MM.1S (cell line): ENCODE measurements around the gene ZNF224.
"Not testable (repeated sequence)": the region's sequence is repeated elsewhere in the genome, so short reads cannot be mapped to it uniquely, and the experiment has no call there.

Experiments
- DNase-seq: peaks from one replicate; pipeline ENCODE4 v3.0.0-alpha.2; 2015
- H2AFZ ChIP-seq: fragments of 300-600 bp; sonication (generic); 2 replicates; pipeline ENCODE4 v1.6.0; 2016; ENCODE audit warnings: antibody characterized with exemption, low read length
- H3F3A ChIP-seq: fragments of 300-600 bp; sonication (generic); 2 replicates; pipeline ENCODE4 v1.6.1; 2016; ENCODE audit warnings: mild to moderate bottlenecking, antibody characterized with exemption, low read length, moderate library complexity, mixed read lengths; ENCODE audit not compliant: insufficient read depth
- H3K27ac ChIP-seq: fragments of 300-600 bp; sonication (generic); 2 replicates; pipeline ENCODE4 v1.5.1; 2016; ENCODE audit warnings: mild to moderate bottlenecking, low read length
- H3K27me3 ChIP-seq: fragments of 300-600 bp; sonication (generic); replicated peaks from 2 replicates; pipeline ENCODE4 v1.6.0; 2016; ENCODE audit warnings: low read length; ENCODE audit not compliant: insufficient read depth
- H3K36me3 ChIP-seq: fragments of 300-600 bp; sonication (generic); replicated peaks from 2 replicates; pipeline ENCODE4 v1.6.1; 2016; ENCODE audit warnings: mild to moderate bottlenecking, low read length, mixed read lengths; ENCODE audit not compliant: insufficient read depth
- H3K4me1 ChIP-seq: fragments of 300-600 bp; sonication (generic); 2 replicates; pipeline ENCODE4 v1.6.1; 2016; ENCODE audit warnings: low read length, mixed read lengths
- H3K4me2 ChIP-seq: fragments of 300-600 bp; sonication (generic); 2 replicates; pipeline ENCODE4 v1.6.0; 2016; ENCODE audit warnings: low read depth, low read length
- H3K4me3 ChIP-seq: fragments of 300-600 bp; sonication (generic); 2 replicates; pipeline ENCODE4 v1.5.1; 2016; ENCODE audit warnings: low read length, mixed read lengths
- H3K79me2 ChIP-seq: fragments of 300-600 bp; sonication (generic); 2 replicates; pipeline ENCODE4 v1.6.1; 2016; ENCODE audit warnings: mixed run types, low read length, mixed read lengths
- H3K9ac ChIP-seq: fragments of 300-600 bp; sonication (generic); 2 replicates; pipeline ENCODE4 v1.6.1; 2016; ENCODE audit warnings: low read length, mixed read lengths
- H3K9me2 ChIP-seq: fragments of 300-600 bp; sonication (generic); replicated peaks from 2 replicates; pipeline ENCODE4 v1.6.1; 2016; ENCODE audit warnings: mild to moderate bottlenecking, low read length, mixed read lengths; ENCODE audit not compliant: insufficient read depth
- H3K9me3 ChIP-seq: fragments of 300-600 bp; sonication (generic); replicated peaks from 2 replicates; pipeline ENCODE4 v1.6.1; 2016; ENCODE audit warnings: mild to moderate bottlenecking, low read length, mixed read lengths; ENCODE audit not compliant: insufficient read depth
- H4K20me1 ChIP-seq: fragments of 300-600 bp; sonication (generic); 2 replicates; pipeline ENCODE4 v1.6.1; 2016; ENCODE audit warnings: mild to moderate bottlenecking, low read length, moderate library complexity, mixed read lengths; ENCODE audit not compliant: insufficient read depth
- CTCF ChIP-seq: fragments of 300-600 bp; sonication (generic); IDR thresholded peaks from 2 replicates; pipeline ENCODE4 v1.5.1; 2016; ENCODE audit warnings: antibody characterized with exemption, low read length, mixed read lengths
- EZH2 ChIP-seq: fragments of 300-600 bp; sonication (generic); optimal IDR thresholded peaks from 2 replicates; pipeline ENCODE3; 2017; ENCODE audit warnings: low read depth, mild to moderate bottlenecking, antibody characterized with exemption, low read length, mixed read lengths
- EZH2phosphoT487 ChIP-seq: fragments of 300-600 bp; sonication (generic); IDR thresholded peaks from 2 replicates; pipeline ENCODE4 v1.6.1; 2018; ENCODE audit warnings: antibody characterized with exemption, low read length

Gene ZNF224

DNA sequence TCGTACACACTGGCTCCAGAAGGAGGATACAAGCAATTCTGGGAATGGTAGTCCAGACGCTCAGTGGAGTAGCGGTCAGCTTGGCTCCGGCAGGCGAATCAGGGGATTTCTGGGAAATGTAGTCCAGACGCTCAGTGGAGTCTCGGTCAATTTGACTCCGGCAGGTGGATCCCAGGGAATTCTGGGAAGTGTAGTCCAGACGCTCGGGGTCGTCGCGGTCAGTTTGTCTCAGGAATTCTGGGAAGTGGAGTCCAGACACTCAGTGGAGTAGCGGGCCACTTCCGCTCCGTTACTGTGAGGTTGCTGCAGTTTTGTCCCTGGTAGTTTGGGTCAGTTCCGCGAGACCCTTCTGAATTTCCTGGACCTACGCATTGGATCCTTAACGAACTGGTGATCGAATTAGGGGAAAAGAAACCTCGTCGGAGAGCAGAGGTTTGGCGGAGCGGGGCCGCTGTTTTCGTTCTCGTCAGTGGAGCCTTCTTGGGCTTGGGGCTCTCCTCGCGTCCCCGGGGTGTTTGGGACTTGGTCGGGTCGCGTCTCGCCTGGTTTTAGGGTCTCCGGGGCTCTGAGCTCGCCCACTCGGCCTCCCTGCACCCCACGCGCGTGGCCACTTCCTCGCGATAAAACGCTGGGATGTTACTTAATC lies 19.1 kb downstream of the ZNF224 start, which contains the start of gene ZNF225:
Gene ZNF225 (plus strand): TSS at position 262 of the 646 bp plus-strand sequence. CDS start 2,429 bp downstream, outside the sequence.
- DNase-seq: peak; percentile 96
- no peaks in the 10 kb centered on the region for H3K36me3 ChIP-seq
- H4K20me1 ChIP-seq: no peaks in the 10 kb centered on the region
- no peaks in the 10 kb centered on the region for H3K27me3 ChIP-seq
- no peaks in the 10 kb centered on the region for H3K9me2 ChIP-seq
- H3K4me3 ChIP-seq: peak within 1 kb of the TSS; percentile 87
- H3K4me2 ChIP-seq: peak within 1 kb of the TSS; percentile 98
- no peak for TF ChIP-seq EZH2
- TF ChIP-seq EZH2phosphoT487: no peak
- no peak for TF ChIP-seq CTCF
- 0 out of 2 replicates have a peak, but pooled peaks cover 3% of the 10 kb centered on the region for H3K4me1 ChIP-seq
- peak within 1 kb of the TSS; percentile 47; the same call in 1 of the 2 replicates for H3K9ac ChIP-seq
- H3K79me2 ChIP-seq: no peaks in the 10 kb centered on the region
- H2AFZ ChIP-seq: peak within 1 kb of the TSS; percentile 98
- no peaks in the 10 kb centered on the region for H3K9me3 ChIP-seq
- no peak within 1 kb of the TSS for H3K27ac ChIP-seq
- H3F3A ChIP-seq: no peaks in the 10 kb centered on the region

DNA sequence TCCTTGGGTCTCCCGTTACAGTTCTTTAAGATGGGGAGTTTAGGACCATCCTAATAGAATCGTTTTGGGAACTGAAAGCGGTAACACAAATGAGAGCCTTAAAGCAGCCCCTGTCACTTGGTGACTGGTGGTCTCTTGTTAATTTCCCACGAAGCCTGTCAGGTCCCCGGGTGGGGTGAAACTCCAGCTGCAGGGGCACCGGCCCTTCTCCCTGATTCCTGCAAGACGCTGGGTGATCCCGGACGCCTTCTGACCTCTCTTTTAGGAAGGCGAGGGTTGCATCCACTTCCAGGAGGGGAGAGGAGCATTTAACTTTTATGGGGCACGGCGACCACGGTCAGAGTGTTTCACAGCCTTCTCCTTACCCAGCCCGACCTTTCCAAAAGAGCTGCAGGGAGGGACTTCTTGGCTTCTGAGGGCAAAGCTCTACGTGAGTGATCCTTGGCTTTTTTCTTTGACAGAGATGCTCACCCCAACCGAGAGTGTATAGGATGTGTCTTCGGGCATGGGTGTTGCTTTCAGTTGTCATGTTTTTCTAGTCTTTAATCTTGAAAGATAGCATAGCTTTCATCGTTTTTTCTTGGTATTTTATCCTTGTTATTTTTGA lies 19.7 kb downstream of the ZNF224 start:
- H3F3A ChIP-seq: no peaks in the 10 kb centered on the region
- peak overlapping the region; percentile 98 for H3K4me2 ChIP-seq
- no peaks in the 10 kb centered on the region for H3K9me2 ChIP-seq
- TF ChIP-seq EZH2 (no peak), CTCF (no peak), EZH2phosphoT487 (no peak)
- H4K20me1 ChIP-seq: no peaks in the 10 kb centered on the region
- 0 out of 2 replicates have a peak, but pooled peaks cover 3% of the 10 kb centered on the region for H3K4me1 ChIP-seq
- H3K27ac ChIP-seq: no peak overlapping the region
- DNase-seq: no peak
- H3K27me3 ChIP-seq: no peaks in the 10 kb centered on the region
- H3K36me3 ChIP-seq: no peaks in the 10 kb centered on the region
- no peaks in the 10 kb centered on the region for H3K9me3 ChIP-seq
- H3K4me3 ChIP-seq: peak overlapping the region; percentile 87
- peak overlapping the region; percentile 47; the same call in 1 of the 2 replicates for H3K9ac ChIP-seq
- H2AFZ ChIP-seq: peak overlapping the region; percentile 98
- H3K79me2 ChIP-seq: no peaks in the 10 kb centered on the region

- not testable (repeated sequence) for H3K36me3 ChIP-seq, H4K20me1 ChIP-seq, H3K4me3 ChIP-seq, H3K4me1 ChIP-seq, H3K9ac ChIP-seq, H3K27ac ChIP-seq, H3K9me3 ChIP-seq, H3K79me2 ChIP-seq, DNase-seq, H3K27me3 ChIP-seq, H3F3A ChIP-seq, H3K9me2 ChIP-seq, H2AFZ ChIP-seq, H3K4me2 ChIP-seq
Observed at GRCh38 chr19:44121162-44121561, 27.0 kb downstream of the ZNF224 start.

- H3F3A ChIP-seq: no peaks in the 10 kb centered on the region
- H4K20me1 ChIP-seq: no peaks in the 10 kb centered on the region
- no peak overlapping the region for H3K27ac ChIP-seq
- H3K9me3 ChIP-seq: no peaks in the 10 kb centered on the region
- H3K79me2 ChIP-seq: no peaks in the 10 kb centered on the region
- no peak overlapping the region for H3K4me3 ChIP-seq
- no peak for DNase-seq
- no peaks in the 10 kb centered on the region for H3K36me3 ChIP-seq
- no peak overlapping the region for H3K4me2 ChIP-seq
- TF ChIP-seq EZH2phosphoT487: no peak
- TF ChIP-seq CTCF: no peak
- TF ChIP-seq EZH2: no peak
- H3K9me2 ChIP-seq: no peaks in the 10 kb centered on the region
- H2AFZ ChIP-seq: no peak overlapping the region
- no peaks in the 10 kb centered on the region for H3K4me1 ChIP-seq
- no peaks in the 10 kb centered on the region for H3K27me3 ChIP-seq
- no peak overlapping the region for H3K9ac ChIP-seq
Observed at GRCh38 chr19:44131955-44132354, 37.8 kb downstream of the ZNF224 start.
